Body of pancreas (tissue), 4 donors: Measurements from ENCODE around the gene CRACDL. TPM values are rescaled to one million over a fixed set of nuclear protein-coding genes. Genes with fewer than 3 reads are reported as not detected.

ENCODE experiments used
- ATAC-seq: fragments of 150-250 bp; one replicate; pipeline ENCODE4 v1.9.1; 2016
- DNase-seq, 4 donors: peaks; one replicate each; pipeline ENCODE4 v3.0.0-alpha.2; 2019
- H3K27ac ChIP-seq, 4 donors: fragments of 200-600 bp; sonication (generic); 1 replicate in 3 of 4; 2 replicates in 1 of 4; pipeline versions ENCODE4 v1.5.1 to v1.6.1; 2016 to 2019; ENCODE audit warnings: mild to moderate bottlenecking in 1 of 4, mixed read lengths in 1 of 4, moderate library complexity in 1 of 4
- H3K27me3 ChIP-seq, 2 donors: fragments of 200-600 bp; sonication (generic); one replicate each; pipeline ENCODE4 v1.6.0; 2016; ENCODE audit warnings: mild to moderate bottlenecking in 1 of 2
- H3K36me3 ChIP-seq, 2 donors: fragments of 200-600 bp; sonication (generic); replicated peaks in 1 of 2; 2 replicates each; pipeline ENCODE4 v1.5.1; 2016; ENCODE audit warnings: low read depth in 2 of 2; ENCODE audit not compliant: insufficient read depth in 1 of 2
- H3K4me1 ChIP-seq: fragments of 200-600 bp; sonication (generic); one replicate; pipeline ENCODE4 v1.6.0; 2016
- H3K4me3 ChIP-seq, 2 donors: fragments of 200-600 bp; sonication (generic); 1 replicate in 1 of 2; 2 replicates in 1 of 2; pipeline ENCODE4 v1.5.1; 2016 to 2019
- H3K9me3 ChIP-seq, 3 donors: fragments of 200-600 bp; sonication (generic); 1 replicate in 2 of 3; 2 replicates in 1 of 3; pipeline ENCODE4 v1.5.1; 2016
- CTCF ChIP-seq, 7 experiments: fragments of 450-650 bp in 4 of 7; fragments of 200-600 bp in 3 of 7; sonication (generic) in 3 of 7; IDR thresholded peaks; one replicate each; pipeline ENCODE4 v1.5.1; 2016 to 2019; ENCODE audit warnings: antibody characterized with exemption in 7 of 7
- POLR2A ChIP-seq, 3 donors: fragments of 450-650 bp; IDR thresholded peaks; one replicate each; pipeline ENCODE4 v1.6.1; 2016; ENCODE audit warnings: antibody characterized with exemption in 3 of 3, mild to moderate bottlenecking in 2 of 3
- WGBS, 2 donors: methylation state at CpG; one replicate each; pipeline ENCODE4 v1.1.5; 2017; 5-methylcytosine and 5-hydroxymethylcytosine counted together
- intact Hi-C: fragments of 100-400 bp; cut with DNase I; formaldehyde crosslinking; loops from one replicate; pipeline ENCODE4 v1.15.1; 2023
- total RNA-seq, 2 donors: library from RNA; depleted of rRNA; stranded (reverse); fragments of >200 nt; gene quantifications; one replicate each; pipeline ENCODE4 v1.1.0, GENCODE V29; 2016

The CRACDL gene
- total RNA-seq, 2 donors from 2014 or later = 14.8 to 22.1 TPM

GRCh38 chr2:98827625-98828368 is 108.2 kb downstream of the CRACDL start:
- no peak for DNase-seq
- intact Hi-C loops = loop anchor here (10.0 kb wide), 1 partner anchor 73 kb away; no protein-coding TSS in a partner anchor
- no peak for ATAC-seq
- H3K4me1 ChIP-seq = no peaks in the 10 kb centered on the region
- H3K27me3 ChIP-seq = no peaks in the 10 kb centered on the region
- H3K36me3 ChIP-seq = no peaks in the 10 kb centered on the region
- no peak overlapping the region for H3K4me3 ChIP-seq
- TF ChIP-seq POLR2A (IDR thresholded peaks at IDR 0.05) = no peak
- TF ChIP-seq CTCF (IDR thresholded peaks at IDR 0.05) = no peak
- 85 to 87% methylated on average over 10 to 11 of the region's 11 CpGs for WGBS, 2 donors
- no peaks in the 10 kb centered on the region for H3K9me3 ChIP-seq
- H3K27ac ChIP-seq = no peak overlapping the region

GRCh38 chr2:98826856-98827255 is 109.2 kb downstream of the CRACDL start:
- Histone ChIP-seq H3K4me1 (no peaks in the 10 kb centered on the region), H3K27ac (no peak overlapping the region), H3K36me3 (no peaks in the 10 kb centered on the region), H3K4me3 (no peak overlapping the region), H3K27me3 (no peaks in the 10 kb centered on the region), H3K9me3 (no peaks in the 10 kb centered on the region)
- no peak for ATAC-seq
- 90% methylated on average over 11 to 14 of the region's 15 CpGs for WGBS, 2 donors
- DNase-seq = no peak
- no peak for TF ChIP-seq CTCF (IDR thresholded peaks at IDR 0.05)
- TF ChIP-seq POLR2A (IDR thresholded peaks at IDR 0.05) = no peak
- intact Hi-C loops = loop anchor here (10.0 kb wide), 1 partner anchor 72 kb away; no protein-coding TSS in a partner anchor

GRCh38 chr2:98825858-98826257 is 110.2 kb downstream of the CRACDL start:
- intact Hi-C loops = loop anchor here (10.0 kb wide), 1 partner anchor 71 kb away; no protein-coding TSS in a partner anchor
- H3K27ac ChIP-seq = no peak overlapping the region

GRCh38 chr2:98825404-98825803 is 110.6 kb downstream of the CRACDL start:
- Histone ChIP-seq H3K27ac (peak overlapping the region in 2 of 4 donors; percentile 14 to 51), H3K4me3 (no peak overlapping the region), H3K36me3 (no peaks in the 10 kb centered on the region), H3K4me1 (no peaks in the 10 kb centered on the region), H3K9me3 (no peaks in the 10 kb centered on the region), H3K27me3 (no peaks in the 10 kb centered on the region)
- ATAC-seq (no peak), DNase-seq (no peak)
- intact Hi-C loops = loop anchor here (10.0 kb wide), 1 partner anchor 71 kb away; no protein-coding TSS in a partner anchor
- TF ChIP-seq POLR2A (IDR thresholded peaks at IDR 0.05) = no peak
- TF ChIP-seq CTCF (IDR thresholded peaks at IDR 0.05) = no peak
- 67 to 72% methylated on average over 6 of the region's 6 CpGs for WGBS, 2 donors

More at GRCh38 chr2:98825858-98826257, 110.2 kb downstream of the CRACDL start:
- TF ChIP-seq CTCF (IDR thresholded peaks at IDR 0.05) = no peak
- no peak for TF ChIP-seq POLR2A (IDR thresholded peaks at IDR 0.05)
- WGBS, 2 donors = 93 to 94% methylated on average over 6 of the region's 6 CpGs
- Histone ChIP-seq H3K27me3 (no peaks in the 10 kb centered on the region), H3K36me3 (no peaks in the 10 kb centered on the region), H3K4me3 (no peak overlapping the region), H3K4me1 (no peaks in the 10 kb centered on the region), H3K9me3 (no peaks in the 10 kb centered on the region)
- DNase-seq (no peak), ATAC-seq (no peak)

GRCh38 chr2:98825020-98825350 is 111.0 kb downstream of the CRACDL start:
- ATAC-seq (no peak), DNase-seq (no peak)
- H3K36me3 ChIP-seq = no peaks in the 10 kb centered on the region
- H3K27me3 ChIP-seq = no peaks in the 10 kb centered on the region
- TF ChIP-seq CTCF (IDR thresholded peaks at IDR 0.05) (no peak), POLR2A (IDR thresholded peaks at IDR 0.05) (no peak)
- WGBS, 2 donors = 89 to 91% methylated on average over 3 of the region's 3 CpGs
- H3K27ac ChIP-seq = peak overlapping the region in 2 of 4 donors; percentile 14 to 51
- no peaks in the 10 kb centered on the region for H3K4me1 ChIP-seq
- H3K9me3 ChIP-seq = no peaks in the 10 kb centered on the region
- intact Hi-C loops = loop anchor here (10.0 kb wide), 1 partner anchor 70 kb away; no protein-coding TSS in a partner anchor
- no peak overlapping the region for H3K4me3 ChIP-seq
